Adrenal gland (tissue), 5 donors: ENCODE results near the gene CDON.

Source experiments
- CTCF ChIP-seq, 6 experiments: fragments of 450-650 bp in 4 of 6; fragments of 200-600 bp in 2 of 6; sonication (generic) in 1 of 6; IDR thresholded peaks; 1 replicate in 5 of 6; 2 replicates in 1 of 6; pipeline versions ENCODE4 v1.5.1 to v1.8.0; 2016 to 2021; ENCODE audit warnings: antibody characterized with exemption in 6 of 6, mild to moderate bottlenecking in 2 of 6, moderate library complexity in 1 of 6
- POLR2A ChIP-seq, 2 donors: fragments of 450-650 bp; IDR thresholded peaks; one replicate each; pipeline ENCODE4 v1.6.1; 2017; ENCODE audit warnings: antibody characterized with exemption in 2 of 2, mild to moderate bottlenecking in 2 of 2, moderate library complexity in 1 of 2
- donor health status: DM: no; HTN: no; CAD: no.

DNA sequence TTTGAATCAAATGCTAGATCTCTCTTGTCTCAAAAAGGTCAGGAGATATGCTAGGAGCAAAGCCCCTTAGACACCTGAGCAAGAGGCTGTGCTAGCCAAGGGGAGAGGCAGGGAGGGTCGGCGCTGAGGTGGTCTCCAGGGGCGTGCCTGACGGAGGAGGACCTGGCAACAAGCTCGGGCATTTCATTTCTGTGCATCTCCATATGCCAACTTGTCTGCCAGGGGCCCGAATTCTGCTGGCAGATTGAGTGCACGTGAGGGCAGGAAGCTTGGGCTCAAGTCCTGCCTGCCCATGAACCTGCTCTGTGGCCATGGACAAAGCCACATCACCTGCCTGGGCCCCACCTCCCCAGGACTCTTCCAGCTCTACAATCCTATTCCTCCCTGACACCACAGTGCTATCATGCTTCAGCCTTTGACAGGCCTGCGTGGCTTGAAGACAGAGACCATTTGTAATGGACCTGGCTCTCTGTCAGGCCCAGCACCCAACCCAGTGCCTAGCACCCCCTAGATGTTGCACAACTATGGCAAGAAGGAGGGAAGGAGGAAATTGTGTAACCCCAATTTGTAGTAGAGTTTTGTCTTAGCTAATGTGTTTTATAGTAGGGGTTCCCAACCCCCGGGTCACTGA is 133.1 kb downstream of the CDON start:
- TF ChIP-seq CTCF (IDR thresholded peaks at IDR 0.05) (no peak), POLR2A (IDR thresholded peaks at IDR 0.05) (no peak)
